NB4 (cell line): ENCODE measurements around the gene TACC3.

Experiments
- MAX ChIP-seq: IDR thresholded peaks from 2 replicates; pipeline ENCODE4 v1.6.1; 2011; ENCODE audit warnings: low read depth, low read length
- POLR2A ChIP-seq: IDR thresholded peaks from 2 replicates; pipeline ENCODE4 v1.6.1; 2011; ENCODE audit warnings: mild to moderate bottlenecking; ENCODE audit not compliant: insufficient read length; ENCODE audit errors: extremely low read depth

DNA sequence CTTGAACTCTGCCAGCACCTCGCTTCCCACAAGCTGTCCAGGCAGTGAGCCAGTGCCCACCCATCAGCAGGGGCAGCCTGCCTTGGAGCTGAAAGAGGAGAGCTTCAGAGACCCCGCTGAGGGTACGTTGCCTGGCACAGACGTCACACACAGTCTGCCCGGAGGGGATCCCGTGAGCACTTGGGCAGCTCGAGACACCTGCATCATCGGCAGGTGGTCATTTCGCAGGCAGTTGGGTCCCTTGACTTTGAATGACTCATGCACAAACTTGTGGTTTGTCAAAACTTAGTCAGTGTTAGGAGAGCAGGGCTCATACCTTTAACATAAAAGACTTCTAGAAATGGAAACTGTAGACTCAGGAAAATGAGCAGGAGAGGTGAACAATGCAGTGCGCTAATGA lies 9.9 kb downstream of the TACC3 start:
- TF ChIP-seq MAX (no peak), POLR2A (no peak)
